Measurements from ENCODE around the gene PTPRG.

- no peak for TF ChIP-seq POLR2A (IDR thresholded peaks at IDR 0.05)
- TF ChIP-seq CTCF (IDR thresholded peaks at IDR 0.05) = no peak
Observed at GRCh38 chr3:61591300-61591699, 29.9 kb downstream of the PTPRG start.

Data from right lobe of liver (tissue), 4 donors.